ENCODE data around the gene PRKCH. TPM values are rescaled to one million over a fixed set of nuclear protein-coding genes. Genes with fewer than 3 reads are reported as not detected.

Gene PRKCH
- total RNA-seq, 1 donor from 2014 or later: 8.4 TPM

GRCh38 chr14:61544448-61545330, 223.3 kb downstream of the PRKCH start:
- Histone ChIP-seq H3K36me3 (ENCODE audit: control insufficient read depth, insufficient read depth, low read length) (no peaks in the 10 kb centered on the region), H3K27me3 (ENCODE audit: control insufficient read depth, insufficient read depth, low read length) (no peaks in the 10 kb centered on the region), H3K4me3 (ENCODE audit: low read depth, low read length) (no peak overlapping the region)
- no peak for TF ChIP-seq CTCF (IDR thresholded peaks at IDR 0.05; ENCODE audit: insufficient read depth, low read length, poor library complexity, severe bottlenecking)
- DNase-seq (ENCODE audit: low read depth): no peak

- no peak for DNase-seq (ENCODE audit: low read depth)
- TF ChIP-seq CTCF (IDR thresholded peaks at IDR 0.05; ENCODE audit: insufficient read depth, low read length, poor library complexity, severe bottlenecking): no peak
- H3K4me3 ChIP-seq (ENCODE audit: low read depth, low read length): no peak overlapping the region
- no peaks in the 10 kb centered on the region for H3K27me3 ChIP-seq (ENCODE audit: control insufficient read depth, insufficient read depth, low read length)
- H3K36me3 ChIP-seq (ENCODE audit: control insufficient read depth, insufficient read depth, low read length): no peaks in the 10 kb centered on the region
Measured at GRCh38 chr14:61545726-61546455, 224.5 kb downstream of the PRKCH start.

GRCh38 chr14:61547186-61548069, 226.0 kb downstream of the PRKCH start:
- H3K4me3 ChIP-seq (ENCODE audit: low read depth, low read length): no peak overlapping the region
- H3K36me3 ChIP-seq (ENCODE audit: control insufficient read depth, insufficient read depth, low read length): no peaks in the 10 kb centered on the region
- H3K27me3 ChIP-seq (ENCODE audit: control insufficient read depth, insufficient read depth, low read length): no peaks in the 10 kb centered on the region
- no peak for DNase-seq (ENCODE audit: low read depth)
- no peak for TF ChIP-seq CTCF (IDR thresholded peaks at IDR 0.05; ENCODE audit: insufficient read depth, low read length, poor library complexity, severe bottlenecking)

DNA sequence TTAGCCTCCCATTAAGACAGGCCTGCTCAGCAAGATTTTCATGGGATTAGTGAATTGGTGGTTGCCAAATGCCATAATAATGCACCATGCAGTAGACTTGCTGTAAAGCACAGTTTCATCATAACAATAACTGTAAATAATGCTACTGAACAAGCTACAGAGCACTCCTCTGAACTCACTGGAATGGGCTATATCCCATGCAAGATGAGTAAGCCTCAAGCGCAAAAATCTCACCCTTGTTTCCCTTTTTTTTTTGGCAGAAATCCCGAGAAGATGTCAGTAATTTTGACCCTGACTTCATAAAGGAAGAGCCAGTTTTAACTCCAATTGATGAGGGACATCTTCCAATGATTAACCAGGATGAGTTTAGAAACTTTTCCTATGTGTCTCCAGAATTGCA, 228.0 kb downstream of the PRKCH start:
- no peaks in the 10 kb centered on the region for H3K36me3 ChIP-seq (ENCODE audit: control insufficient read depth, insufficient read depth, low read length)
- H3K27me3 ChIP-seq (ENCODE audit: control insufficient read depth, insufficient read depth, low read length): no peaks in the 10 kb centered on the region
- DNase-seq (ENCODE audit: low read depth): no peak
- no peak for TF ChIP-seq CTCF (IDR thresholded peaks at IDR 0.05; ENCODE audit: insufficient read depth, low read length, poor library complexity, severe bottlenecking)
- no peak overlapping the region for H3K4me3 ChIP-seq (ENCODE audit: low read depth, low read length)

- Histone ChIP-seq H3K4me3 (ENCODE audit: low read depth, low read length) (no peak overlapping the region), H3K27me3 (ENCODE audit: control insufficient read depth, insufficient read depth, low read length) (no peaks in the 10 kb centered on the region), H3K36me3 (ENCODE audit: control insufficient read depth, insufficient read depth, low read length) (no peaks in the 10 kb centered on the region)
- DNase-seq (ENCODE audit: low read depth): no peak
- TF ChIP-seq CTCF (IDR thresholded peaks at IDR 0.05; ENCODE audit: insufficient read depth, low read length, poor library complexity, severe bottlenecking): no peak
Measured at GRCh38 chr14:61551384-61551783, 230.0 kb downstream of the PRKCH start.
